GM21576 (cell line): Measurements from ENCODE around the gene SIK3.

Source experiments
- ATAC-seq: cut with Tn5 transposase; IDR thresholded peaks from one replicate; pipeline ENCODE4 v1.9.1; 2021; ENCODE audit warnings: mild to moderate bottlenecking, moderate library complexity; ENCODE audit not compliant: unreplicated experiment

Gene SIK3

GRCh38 chr11:117011541-117011898 lies 86.7 kb downstream of the SIK3 start:
- ATAC-seq: no peak

- ATAC-seq: no peak
These were observed 87.3 kb downstream of the SIK3 start for GRCh38 chr11:117010808-117011540.

DNA sequence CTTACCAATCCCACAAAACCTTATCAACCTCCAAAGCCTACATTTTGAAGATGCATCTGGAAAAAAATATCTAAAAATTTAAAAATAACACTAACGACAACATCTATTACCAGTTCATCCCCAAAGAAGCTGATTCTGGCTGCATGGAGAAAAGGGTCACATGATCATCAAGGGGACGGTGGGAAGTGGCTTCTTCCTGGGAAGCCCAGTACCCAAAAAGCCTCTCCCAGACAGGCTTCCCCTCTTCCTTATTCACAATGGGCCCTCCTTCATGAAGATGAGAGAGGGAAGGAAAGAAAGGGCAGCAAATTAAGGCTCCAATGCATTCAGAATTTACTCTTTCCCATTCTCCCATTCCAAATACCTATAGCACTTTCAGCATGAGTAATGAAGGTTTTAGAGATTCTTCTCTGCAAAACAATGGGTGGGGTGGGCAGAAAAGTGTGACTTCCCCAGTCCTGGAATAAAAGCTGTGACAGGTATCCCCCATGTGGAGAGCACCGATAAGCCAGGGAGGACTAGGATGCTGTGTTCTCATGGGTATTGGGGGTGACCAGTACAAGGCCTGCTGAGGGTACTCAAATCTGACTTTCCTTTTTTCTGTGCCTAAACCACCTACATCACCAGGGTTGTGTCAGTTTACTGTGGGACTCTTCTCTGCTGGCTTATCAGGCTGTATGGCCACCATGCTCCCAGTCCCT lies 88.2 kb downstream of the SIK3 start:
- ATAC-seq: no peak

GRCh38 chr11:117005758-117006157 lies 92.5 kb downstream of the SIK3 start:
- no peak for ATAC-seq

GRCh38 chr11:117002639-117003299 lies 95.5 kb downstream of the SIK3 start:
- no peak for ATAC-seq

GRCh38 chr11:117000014-117000737 lies 98.1 kb downstream of the SIK3 start:
- ATAC-seq: no peak

DNA sequence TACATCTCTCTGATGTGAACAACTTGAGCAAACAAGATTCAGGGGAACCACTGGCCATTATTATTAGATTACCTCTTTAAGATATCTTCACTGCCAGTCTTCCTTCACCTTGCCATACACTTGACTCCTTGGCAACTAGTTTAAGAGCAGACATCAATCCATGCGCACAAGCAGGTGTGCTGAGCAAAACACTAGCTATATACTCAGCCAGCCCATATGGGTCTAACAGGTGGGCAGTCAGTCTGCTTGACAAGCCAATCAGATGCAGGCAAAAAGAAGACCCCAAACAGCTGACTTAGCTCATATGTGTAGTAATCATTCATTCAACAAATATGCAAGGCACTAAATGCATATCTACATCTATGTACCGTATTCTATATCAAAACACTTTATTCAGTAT lies 101.2 kb downstream of the SIK3 start:
- ATAC-seq: no peak

- no peak for ATAC-seq
These were observed 104.0 kb downstream of the SIK3 start for GRCh38 chr11:116994195-116994594.

DNA sequence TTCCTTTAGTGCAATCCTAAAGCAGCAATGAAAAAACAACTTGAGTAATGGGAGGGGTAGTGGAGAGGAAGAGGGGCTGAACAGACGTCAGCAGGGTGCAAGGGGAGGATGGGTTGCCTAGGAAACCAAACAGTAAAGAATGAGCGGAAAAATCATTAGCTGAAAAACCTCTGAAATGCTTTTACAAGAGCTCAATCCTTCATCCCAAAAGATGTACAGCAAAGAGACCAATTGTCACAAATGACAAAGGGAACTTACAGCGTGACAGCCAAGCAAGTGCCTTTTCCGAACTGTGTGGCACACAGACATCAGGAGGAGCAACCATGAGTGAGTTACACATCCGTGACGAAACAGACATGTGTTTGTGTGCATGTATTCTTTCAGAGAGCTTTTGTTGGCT lies 104.6 kb downstream of the SIK3 start:
- no peak for ATAC-seq

DNA sequence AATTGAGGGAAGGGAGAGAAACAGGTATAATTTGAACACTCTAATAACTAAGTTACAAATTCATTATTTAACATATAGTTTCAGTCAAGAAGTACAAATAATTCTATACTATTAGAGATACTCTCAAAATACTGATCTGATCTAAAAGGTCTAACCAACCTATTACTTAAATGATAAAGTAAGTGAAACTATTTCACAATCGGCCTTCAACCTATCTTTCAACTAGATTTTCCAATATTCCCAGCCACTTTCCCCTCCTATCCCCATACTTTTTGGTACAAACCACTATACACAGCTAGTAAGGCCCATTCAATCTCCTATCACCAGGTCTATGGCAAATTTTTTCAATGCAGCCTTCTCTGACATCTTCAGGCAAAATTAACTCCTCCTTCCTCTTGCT lies 106.7 kb downstream of the SIK3 start:
- no peak for ATAC-seq

- ATAC-seq: no peak
These were observed 107.4 kb downstream of the SIK3 start for GRCh38 chr11:116990811-116991210.

DNA sequence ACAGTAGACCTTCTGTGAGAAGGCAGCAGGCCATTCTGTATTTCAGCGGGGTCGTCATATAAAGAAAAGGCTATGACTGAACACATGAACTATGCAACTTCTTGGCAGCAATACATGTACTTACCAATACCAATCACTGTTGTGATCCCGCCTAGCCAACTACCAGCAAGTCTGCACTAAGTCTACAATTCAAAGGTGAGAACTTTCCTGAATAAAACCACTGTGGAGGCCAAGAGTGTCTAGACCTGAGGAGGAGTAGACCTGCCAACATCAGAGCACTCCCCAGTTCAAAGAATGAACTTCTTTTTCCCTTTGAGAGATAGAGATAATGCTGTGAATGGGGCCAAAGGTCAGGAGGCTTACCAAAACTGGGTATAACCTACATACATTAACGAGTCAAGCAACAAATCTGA lies 108.2 kb downstream of the SIK3 start:
- ATAC-seq: no peak

GRCh38 chr11:116989184-116989583 lies 109.0 kb downstream of the SIK3 start:
- no peak for ATAC-seq

DNA sequence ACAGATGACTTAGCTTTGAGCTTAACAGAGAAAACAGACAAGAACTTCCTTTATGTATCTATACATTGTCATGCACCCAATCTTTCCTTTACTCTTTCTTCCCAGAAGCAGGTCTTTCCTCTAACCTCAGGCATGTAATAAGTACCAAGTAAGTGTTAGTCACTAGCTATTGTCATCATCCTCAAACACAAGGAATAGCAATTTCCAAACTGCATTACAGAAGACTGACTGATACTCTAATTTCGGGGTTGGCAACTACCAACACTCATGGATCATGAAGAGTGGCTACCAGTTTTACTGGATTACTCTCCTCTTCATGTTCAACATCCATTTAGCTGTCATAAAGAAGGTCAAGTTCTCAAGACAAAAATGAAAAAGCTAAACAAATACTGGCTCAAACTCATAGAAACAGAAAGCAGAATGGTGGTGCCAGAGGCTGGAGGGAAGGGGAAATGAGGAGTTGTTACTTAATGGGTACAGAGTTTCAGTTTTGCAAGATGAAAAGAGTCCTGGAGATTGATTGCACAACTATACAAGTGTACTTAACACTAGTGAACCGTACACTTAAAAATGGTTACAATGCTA lies 111.6 kb downstream of the SIK3 start:
- ATAC-seq: peak; percentile 75

- no peak for ATAC-seq
These were observed 113.6 kb downstream of the SIK3 start for GRCh38 chr11:116984589-116984988.

DNA sequence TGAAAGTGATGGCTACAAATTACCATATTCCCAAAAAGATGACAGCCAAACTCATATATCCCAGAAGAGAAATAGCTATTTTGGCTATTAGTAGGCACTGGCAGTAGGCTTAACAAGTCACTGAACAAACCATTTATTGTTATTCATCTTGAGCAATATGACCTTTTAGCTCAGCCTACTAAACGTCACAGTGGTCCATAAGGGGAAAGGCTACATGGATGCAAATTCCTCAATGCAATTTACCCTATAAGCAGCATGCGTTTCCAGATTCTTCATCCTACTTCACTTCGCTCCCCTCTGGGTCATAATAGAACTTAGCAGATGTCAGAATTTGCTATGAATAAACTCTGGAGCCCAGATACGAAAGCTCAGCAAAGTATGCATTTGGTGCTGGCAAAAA lies 114.0 kb downstream of the SIK3 start:
- ATAC-seq: no peak

GRCh38 chr11:116981266-116981885 lies 116.9 kb downstream of the SIK3 start:
- ATAC-seq: no peak

DNA sequence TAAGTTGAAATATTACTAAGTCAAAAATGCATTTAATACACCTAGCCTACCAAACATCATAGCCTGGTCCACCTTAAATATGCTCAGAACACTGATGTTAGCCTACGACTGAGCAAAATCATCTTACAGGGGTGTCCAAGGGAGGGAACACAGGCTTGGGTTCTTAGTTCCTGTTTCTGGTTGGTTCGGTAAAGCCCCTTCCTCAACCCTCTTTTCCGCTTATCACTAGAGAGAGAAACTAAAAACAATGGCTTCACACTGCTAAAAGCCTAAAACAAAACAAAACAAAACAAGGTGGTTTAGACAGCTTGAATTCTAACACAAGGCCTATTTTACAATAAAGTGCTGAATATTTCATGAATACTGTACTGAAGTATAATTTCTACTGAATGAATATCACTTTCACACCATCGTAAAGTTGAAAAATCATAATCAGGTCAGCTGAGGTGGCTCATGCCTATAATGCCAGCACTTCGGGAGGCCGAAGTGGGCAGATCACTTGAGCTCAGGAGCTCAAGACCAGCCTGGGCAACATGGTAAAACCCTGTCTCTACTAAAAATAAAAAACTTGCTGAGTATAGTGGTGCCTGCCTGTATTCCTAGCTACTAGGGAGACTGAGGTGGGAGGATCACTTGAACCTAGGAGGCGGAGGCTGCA lies 118.0 kb downstream of the SIK3 start:
- ATAC-seq: peak; percentile 94

GRCh38 chr11:116976941-116977570 lies 121.2 kb downstream of the SIK3 start:
- ATAC-seq: no peak

GRCh38 chr11:116975661-116976060 lies 122.6 kb downstream of the SIK3 start:
- no peak for ATAC-seq
